ENCODE data around the gene CCDC39.
"Not testable (repeated sequence)": the region's sequence is repeated elsewhere in the genome, so short reads cannot be mapped to it uniquely, and the experiment has no call there.

Gene CCDC39

GRCh38 chr3:180619723-180620122, 59.6 kb downstream of the CCDC39 start:
- DNase-seq, result no peak

GRCh38 chr3:180618563-180618962, 60.7 kb downstream of the CCDC39 start:
- not testable (repeated sequence) for DNase-seq

GRCh38 chr3:180617049-180617448, 62.2 kb downstream of the CCDC39 start:
- no peak for DNase-seq

GRCh38 chr3:180615954-180616353, 63.3 kb downstream of the CCDC39 start:
- DNase-seq, result no peak

- DNase-seq, result no peak
Observed at GRCh38 chr3:180612364-180612763, 66.9 kb downstream of the CCDC39 start.

- no peak for DNase-seq
Observed at GRCh38 chr3:180611006-180611405, 68.3 kb downstream of the CCDC39 start.

- peak; percentile 96 for DNase-seq
Observed at GRCh38 chr3:180601688-180602666, 77.3 kb downstream of the CCDC39 start, which contains the start of gene TTC14. Gene TTC14, plus strand, starts transcription at chr3:180602163. Its CDS starts 99 bp downstream, at chr3:180602262.

- DNase-seq, result no peak
Observed at GRCh38 chr3:180600473-180600872, 78.8 kb downstream of the CCDC39 start.

GRCh38 chr3:180595559-180595935, 83.7 kb downstream of the CCDC39 start:
- no peak for DNase-seq

- peak; percentile 61 for DNase-seq
Observed at GRCh38 chr3:180594631-180595558, 84.4 kb downstream of the CCDC39 start.

- DNase-seq, result not testable (repeated sequence)
Observed at GRCh38 chr3:180593631-180594030, 85.7 kb downstream of the CCDC39 start.

- DNase-seq, result no peak
Observed at GRCh38 chr3:180590396-180590795, 88.9 kb downstream of the CCDC39 start.

- no peak for DNase-seq
Observed at GRCh38 chr3:180580934-180581333, 98.4 kb downstream of the CCDC39 start.

GRCh38 chr3:180575571-180575970, 103.7 kb downstream of the CCDC39 start:
- DNase-seq, result no peak

- no peak for DNase-seq
Observed at GRCh38 chr3:180571831-180572598, 107.3 kb downstream of the CCDC39 start.

- DNase-seq, result no peak
Observed at GRCh38 chr3:180570238-180570637, 109.1 kb downstream of the CCDC39 start.

GRCh38 chr3:180564676-180565075, 114.6 kb downstream of the CCDC39 start:
- DNase-seq, result no peak

Data from NCI-H1105 (cell line).